ENCODE measurements around the gene TSHZ1. TPM values are rescaled to one million over a fixed set of nuclear protein-coding genes. Genes with fewer than 3 reads are reported as not detected.

The TSHZ1 gene
- polyA plus RNA-seq, 1 experiment, result 23.9 TPM

GRCh38 chr18:75221897-75222296, 11.3 kb downstream of the TSHZ1 start:
- Histone ChIP-seq H3K27me3 (ENCODE audit: control insufficient read depth, insufficient read depth, low read length) (no peaks in the 10 kb centered on the region), H3K36me3 (ENCODE audit: control insufficient read depth, insufficient read depth, low read length) (no peaks in the 10 kb centered on the region; the same call in 1 of the 2 replicates), H3K4me3 (ENCODE audit: low read depth, low read length) (peak overlapping the region; percentile 11)
- CTCF ChIA-PET, result interaction anchor here (0.8 to 1.0 kb wide), 3 partner anchors 9 to 23 kb away, joined by 3 to 5 read pairs (median 4); no protein-coding TSS in a partner anchor
- no peak for TF ChIP-seq CTCF (IDR thresholded peaks at IDR 0.05; ENCODE audit: insufficient read depth, low read depth, low read length)
- POLR2A ChIA-PET, result no interaction called here
- DNase-seq (ENCODE audit: low read depth), result no peak

- TF ChIP-seq CTCF (IDR thresholded peaks at IDR 0.05; ENCODE audit: insufficient read depth, low read depth, low read length), result no peak
- Histone ChIP-seq H3K27me3 (ENCODE audit: control insufficient read depth, insufficient read depth, low read length) (no peaks in the 10 kb centered on the region), H3K4me3 (ENCODE audit: low read depth, low read length) (peak overlapping the region; percentile 1; the same call in 1 of the 2 replicates), H3K36me3 (ENCODE audit: control insufficient read depth, insufficient read depth, low read length) (no peaks in the 10 kb centered on the region; the same call in 1 of the 2 replicates)
- ChIA-PET CTCF (no interaction called here), POLR2A (no interaction called here)
- DNase-seq (ENCODE audit: low read depth), result no peak
Measured at GRCh38 chr18:75222407-75222806, 11.8 kb downstream of the TSHZ1 start.

GRCh38 chr18:75223687-75224347, 13.2 kb downstream of the TSHZ1 start:
- H3K27me3 ChIP-seq (ENCODE audit: control insufficient read depth, insufficient read depth, low read length), result no peaks in the 10 kb centered on the region
- POLR2A ChIA-PET, result no interaction called here
- no peak for DNase-seq (ENCODE audit: low read depth)

GRCh38 chr18:75226286-75226955, 15.8 kb downstream of the TSHZ1 start:
- CTCF ChIA-PET, result interaction anchor here (0.7 to 1.3 kb wide), 3 partner anchors 14 to 252 kb away, joined by 3 to 5 read pairs (median 4); no protein-coding TSS in a partner anchor
- Histone ChIP-seq H3K27me3 (ENCODE audit: control insufficient read depth, insufficient read depth, low read length) (no peaks in the 10 kb centered on the region), H3K36me3 (ENCODE audit: control insufficient read depth, insufficient read depth, low read length) (peaks cover 3% of the 10 kb centered on the region), H3K4me3 (ENCODE audit: low read depth, low read length) (peak overlapping the region; percentile 6)
- POLR2A ChIA-PET, result interaction anchor here (0.7 kb wide), 1 partner anchor 230 kb away, joined by 11 read pairs; no protein-coding TSS in a partner anchor
- TF ChIP-seq CTCF (IDR thresholded peaks at IDR 0.05; ENCODE audit: insufficient read depth, low read depth, low read length), result no peak
- DNase-seq (ENCODE audit: low read depth), result no peak

More at GRCh38 chr18:75223687-75224347, 13.2 kb downstream of the TSHZ1 start:
- no peak for TF ChIP-seq CTCF (IDR thresholded peaks at IDR 0.05; ENCODE audit: insufficient read depth, low read depth, low read length)
- no peak overlapping the region for H3K4me3 ChIP-seq (ENCODE audit: low read depth, low read length)
- H3K36me3 ChIP-seq (ENCODE audit: control insufficient read depth, insufficient read depth, low read length), result no peaks in the 10 kb centered on the region; the same call in 1 of the 2 replicates
- CTCF ChIA-PET, result interaction anchor here (0.6 kb wide), 1 partner anchor 1534 kb away, joined by 3 read pairs; no protein-coding TSS in a partner anchor

- ChIA-PET POLR2A (no interaction called here), CTCF (interaction anchor here (0.7 kb wide), 1 partner anchor 17 kb away, joined by 3 read pairs; no protein-coding TSS in a partner anchor)
- no peak for TF ChIP-seq CTCF (IDR thresholded peaks at IDR 0.05; ENCODE audit: insufficient read depth, low read depth, low read length)
- Histone ChIP-seq H3K27me3 (ENCODE audit: control insufficient read depth, insufficient read depth, low read length) (no peaks in the 10 kb centered on the region), H3K4me3 (ENCODE audit: low read depth, low read length) (peak overlapping the region; percentile 1; the same call in 1 of the 2 replicates), H3K36me3 (ENCODE audit: control insufficient read depth, insufficient read depth, low read length) (peaks cover 3% of the 10 kb centered on the region)
- no peak for DNase-seq (ENCODE audit: low read depth)
Measured at GRCh38 chr18:75226956-75227316, 16.3 kb downstream of the TSHZ1 start.

Data from BJ (cell line).